Panc1 (cell line): Measurements from ENCODE around the gene UBE2V1. TPM values are rescaled to one million over a fixed set of nuclear protein-coding genes. Genes with fewer than 3 reads are reported as not detected.
A peak's percentile ranks its signal among the peaks of the same experiment; 100 is the strongest.

Source experiments
- ATAC-seq: fragments of 200-7000 bp; cut with Tn5 transposase; 2 replicates; pipeline ENCODE4 v1.9.1; 2020; ENCODE audit warnings: mild to moderate bottlenecking, moderate library complexity
- BruUV-seq: library from RNA; stranded (reverse); fragments of 400-500 nt; replicated peaks from 2 replicates; lab custom pipeline; 2021; lab: Mats Ljungman, UMichigan
- CTCF ChIA-PET: fragments of 300-600 bp; sonication (Branson Sonifier 250); formaldehyde crosslinking; loops from one replicate; lab custom pipeline; 2022; ENCODE audit warnings: antibody characterized with exemption; lab: Charles Lee
- POLR2A ChIA-PET: fragments of 300-600 bp; sonication (Branson Sonifier 250); formaldehyde crosslinking; loops from one replicate; lab custom pipeline; 2022; ENCODE audit warnings: antibody characterized with exemption; lab: Charles Lee
- DNase-seq: peaks from one replicate; pipeline ENCODE4 v3.0.0-alpha.2; 2010; ENCODE audit warnings: low read depth, low spot score
- H3K27ac ChIP-seq: 2 replicates; pipeline ENCODE4 v1.5.1; 2011; ENCODE audit warnings: mild to moderate bottlenecking, low read length, inconsistent platforms
- H3K27me3 ChIP-seq: fragments of 200-500 bp; sonication (Bioruptor generic); 2 replicates; pipeline ENCODE4 v1.6.0; 2014; ENCODE audit warnings: low read length, inconsistent platforms; ENCODE audit not compliant: control insufficient read depth, insufficient read depth
- H3K36me3 ChIP-seq: fragments of 200-500 bp; sonication (Bioruptor generic); 2 replicates; pipeline ENCODE4 v1.5.1; 2014; ENCODE audit warnings: inconsistent platforms, mild to moderate bottlenecking, low read length, moderate library complexity; ENCODE audit not compliant: control insufficient read depth, insufficient read depth
- H3K4me1 ChIP-seq: 2 replicates; pipeline ENCODE4 v1.5.1; 2011; ENCODE audit warnings: inconsistent platforms, mild to moderate bottlenecking, low read length, moderate library complexity; ENCODE audit not compliant: control insufficient read depth, insufficient read depth
- H3K4me3 ChIP-seq, 2 experiments: 2 replicates each; pipeline ENCODE4 v1.5.1; 2011 to 2012; ENCODE audit warnings: low read depth in 2 of 2, low read length in 2 of 2, mild to moderate bottlenecking in 2 of 2, inconsistent platforms in 1 of 2, moderate library complexity in 1 of 2
- H3K9me3 ChIP-seq: fragments of 200-500 bp; sonication (Bioruptor generic); 2 replicates; pipeline ENCODE4 v1.5.1; 2014; ENCODE audit warnings: low read depth, mild to moderate bottlenecking, inconsistent platforms, low read length, moderate library complexity; ENCODE audit not compliant: control insufficient read depth, insufficient read depth
- POLR2AphosphoS5 ChIP-seq: IDR thresholded peaks from 2 replicates; pipeline ENCODE4 v1.6.1; 2012; ENCODE audit warnings: mild to moderate bottlenecking, low read depth, low read length, moderate library complexity
- REST ChIP-seq, 2 experiments: IDR thresholded peaks; 2 replicates each; pipeline ENCODE4 v1.6.1; 2011 to 2012; ENCODE audit warnings: low read depth in 2 of 2, control low read depth in 1 of 2, low read length in 1 of 2, mild to moderate bottlenecking in 1 of 2, moderate library complexity in 1 of 2; ENCODE audit not compliant: insufficient read depth in 1 of 2
- SIN3A ChIP-seq: IDR thresholded peaks from 2 replicates; pipeline ENCODE4 v1.6.1; 2012; ENCODE audit warnings: low read depth, mild to moderate bottlenecking, low read length, moderate library complexity, borderline replicate concordance; ENCODE audit not compliant: insufficient read depth
- TCF7L2 ChIP-seq: IDR thresholded peaks from 2 replicates; pipeline ENCODE4 v1.6.1; 2011; ENCODE audit warnings: mild to moderate bottlenecking, low read depth, low read length, inconsistent platforms
- in situ Hi-C: cut with HindIII; loops from 2 replicates; pipeline ENCODE4 v1.10.0; 2016; ENCODE audit warnings: low sequenced_read_pairs, low pct_unique_long_range_greater_than_20kb
- intact Hi-C: fragments of 100-400 bp; cut with micrococcal nuclease; formaldehyde crosslinking; loops from one replicate; pipeline ENCODE4 v1.10.0; 2022; ENCODE audit not compliant: unreplicated experiment
- total RNA-seq: library from RNA; stranded (reverse); gene quantifications from one replicate; pipeline ENCODE4 v1.2.1, GENCODE V29; 2021; ENCODE audit not compliant: unreplicated experiment
- TF ChIP-seq, protein P1 (sequence below): fragments of 450-650 bp; IDR thresholded peaks from 2 replicates; pipeline ENCODE4 v1.5.1; 2017; ENCODE audit warnings: mild to moderate bottlenecking

UBE2V1 gene
- total RNA-seq, 1 experiment from 2014 or later = 115 TPM

- H3K9me3 ChIP-seq = no peaks in the 10 kb centered on the region
- ATAC-seq (no peak), DNase-seq (no peak)
- no peak for TF ChIP-seq SIN3A
- TF ChIP-seq REST (IDR thresholded peaks at IDR 0.05; ENCODE audit: insufficient read depth in 1 of 2, low read depth in 2 of 2, low read length in 1 of 2) = no peak
- no peak for TF ChIP-seq TCF7L2
- TF ChIP-seq, protein P1, sequence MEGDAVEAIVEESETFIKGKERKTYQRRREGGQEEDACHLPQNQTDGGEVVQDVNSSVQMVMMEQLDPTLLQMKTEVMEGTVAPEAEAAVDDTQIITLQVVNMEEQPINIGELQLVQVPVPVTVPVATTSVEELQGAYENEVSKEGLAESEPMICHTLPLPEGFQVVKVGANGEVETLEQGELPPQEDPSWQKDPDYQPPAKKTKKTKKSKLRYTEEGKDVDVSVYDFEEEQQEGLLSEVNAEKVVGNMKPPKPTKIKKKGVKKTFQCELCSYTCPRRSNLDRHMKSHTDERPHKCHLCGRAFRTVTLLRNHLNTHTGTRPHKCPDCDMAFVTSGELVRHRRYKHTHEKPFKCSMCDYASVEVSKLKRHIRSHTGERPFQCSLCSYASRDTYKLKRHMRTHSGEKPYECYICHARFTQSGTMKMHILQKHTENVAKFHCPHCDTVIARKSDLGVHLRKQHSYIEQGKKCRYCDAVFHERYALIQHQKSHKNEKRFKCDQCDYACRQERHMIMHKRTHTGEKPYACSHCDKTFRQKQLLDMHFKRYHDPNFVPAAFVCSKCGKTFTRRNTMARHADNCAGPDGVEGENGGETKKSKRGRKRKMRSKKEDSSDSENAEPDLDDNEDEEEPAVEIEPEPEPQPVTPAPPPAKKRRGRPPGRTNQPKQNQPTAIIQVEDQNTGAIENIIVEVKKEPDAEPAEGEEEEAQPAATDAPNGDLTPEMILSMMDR = no peak
- TF ChIP-seq POLR2AphosphoS5 = no peak
- H3K36me3 ChIP-seq = peaks cover 21% of the 10 kb centered on the region
- in situ Hi-C loops (no loop called here), intact Hi-C loops (no loop called here)
- CTCF ChIA-PET = no interaction called here
- peaks cover 85% of the 10 kb centered on the region for H3K4me1 ChIP-seq
- no peaks in the 10 kb centered on the region for H3K27me3 ChIP-seq
- H3K27ac ChIP-seq = peak overlapping the region; percentile 74
- no TSS peak for BruUV-seq
- POLR2A ChIA-PET = no interaction called here
- H3K4me3 ChIP-seq = no peak overlapping the region
These were observed 33.3 kb upstream of the UBE2V1 start for GRCh38 chr20:50146214-50146613.

- in situ Hi-C loops = no loop called here
- Histone ChIP-seq H3K4me1 (peaks cover 85% of the 10 kb centered on the region), H3K27me3 (no peaks in the 10 kb centered on the region), H3K4me3 (no peak overlapping the region), H3K36me3 (peaks cover 20% of the 10 kb centered on the region), H3K27ac (peak overlapping the region; percentile 74), H3K9me3 (no peaks in the 10 kb centered on the region)
- intact Hi-C loops = no loop called here
- TF ChIP-seq REST (IDR thresholded peaks at IDR 0.05; ENCODE audit: insufficient read depth in 1 of 2, low read depth in 2 of 2, low read length in 1 of 2) = no peak
- ATAC-seq (no peak), DNase-seq (no peak)
- no TSS peak for BruUV-seq
- ChIA-PET POLR2A (no interaction called here), CTCF (interaction anchor here (0.7 kb wide), 1 partner anchor 33 kb away, joined by 3 read pairs; no protein-coding TSS in a partner anchor)
These were observed 32.6 kb upstream of the UBE2V1 start for GRCh38 chr20:50145566-50145965.
